GM21723 (cell line): Measurements from ENCODE around the gene ZNF574.

Experiments used
- ATAC-seq: cut with Tn5 transposase; IDR thresholded peaks from one replicate; pipeline ENCODE4 v1.9.1; 2021; ENCODE audit warnings: mild to moderate bottlenecking, moderate library complexity; ENCODE audit not compliant: unreplicated experiment

Gene ZNF574

DNA sequence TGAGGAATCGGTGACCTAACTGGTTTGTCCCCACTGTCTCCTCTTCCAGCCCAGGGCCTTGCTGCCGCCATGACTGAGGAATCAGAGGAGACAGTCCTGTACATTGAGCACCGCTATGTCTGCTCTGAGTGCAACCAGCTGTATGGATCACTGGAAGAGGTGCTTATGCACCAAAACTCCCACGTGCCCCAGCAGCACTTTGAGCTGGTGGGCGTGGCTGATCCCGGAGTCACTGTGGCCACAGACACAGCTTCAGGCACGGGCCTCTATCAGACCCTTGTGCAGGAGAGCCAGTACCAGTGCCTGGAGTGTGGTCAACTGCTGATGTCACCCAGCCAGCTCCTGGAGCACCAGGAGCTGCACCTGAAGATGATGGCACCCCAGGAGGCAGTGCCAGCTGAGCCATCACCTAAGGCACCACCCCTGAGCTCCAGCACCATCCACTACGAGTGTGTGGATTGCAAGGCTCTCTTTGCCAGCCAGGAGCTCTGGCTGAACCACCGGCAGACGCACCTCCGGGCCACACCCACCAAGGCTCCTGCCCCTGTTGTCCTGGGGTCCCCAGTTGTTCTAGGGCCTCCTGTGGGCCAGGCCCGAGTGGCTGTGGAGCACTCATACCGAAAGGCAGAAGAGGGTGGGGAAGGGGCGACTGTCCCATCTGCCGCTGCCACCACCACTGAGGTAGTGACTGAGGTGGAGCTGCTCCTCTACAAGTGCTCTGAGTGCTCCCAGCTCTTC lies 2.7 kb downstream of the ZNF574 start:
- no peak for ATAC-seq

DNA sequence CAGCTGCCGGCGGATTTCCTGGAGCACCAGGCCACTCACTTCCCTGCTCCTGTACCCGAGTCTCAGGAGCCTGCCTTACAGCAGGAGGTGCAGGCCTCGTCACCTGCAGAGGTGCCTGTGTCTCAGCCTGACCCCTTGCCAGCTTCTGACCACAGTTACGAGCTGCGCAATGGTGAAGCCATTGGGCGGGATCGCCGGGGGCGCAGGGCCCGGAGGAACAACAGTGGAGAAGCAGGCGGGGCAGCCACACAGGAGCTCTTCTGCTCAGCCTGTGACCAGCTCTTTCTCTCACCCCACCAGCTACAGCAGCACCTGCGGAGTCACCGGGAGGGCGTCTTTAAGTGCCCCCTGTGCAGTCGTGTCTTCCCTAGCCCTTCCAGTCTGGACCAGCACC lies 3.3 kb downstream of the ZNF574 start:
- ATAC-seq, result no peak

DNA sequence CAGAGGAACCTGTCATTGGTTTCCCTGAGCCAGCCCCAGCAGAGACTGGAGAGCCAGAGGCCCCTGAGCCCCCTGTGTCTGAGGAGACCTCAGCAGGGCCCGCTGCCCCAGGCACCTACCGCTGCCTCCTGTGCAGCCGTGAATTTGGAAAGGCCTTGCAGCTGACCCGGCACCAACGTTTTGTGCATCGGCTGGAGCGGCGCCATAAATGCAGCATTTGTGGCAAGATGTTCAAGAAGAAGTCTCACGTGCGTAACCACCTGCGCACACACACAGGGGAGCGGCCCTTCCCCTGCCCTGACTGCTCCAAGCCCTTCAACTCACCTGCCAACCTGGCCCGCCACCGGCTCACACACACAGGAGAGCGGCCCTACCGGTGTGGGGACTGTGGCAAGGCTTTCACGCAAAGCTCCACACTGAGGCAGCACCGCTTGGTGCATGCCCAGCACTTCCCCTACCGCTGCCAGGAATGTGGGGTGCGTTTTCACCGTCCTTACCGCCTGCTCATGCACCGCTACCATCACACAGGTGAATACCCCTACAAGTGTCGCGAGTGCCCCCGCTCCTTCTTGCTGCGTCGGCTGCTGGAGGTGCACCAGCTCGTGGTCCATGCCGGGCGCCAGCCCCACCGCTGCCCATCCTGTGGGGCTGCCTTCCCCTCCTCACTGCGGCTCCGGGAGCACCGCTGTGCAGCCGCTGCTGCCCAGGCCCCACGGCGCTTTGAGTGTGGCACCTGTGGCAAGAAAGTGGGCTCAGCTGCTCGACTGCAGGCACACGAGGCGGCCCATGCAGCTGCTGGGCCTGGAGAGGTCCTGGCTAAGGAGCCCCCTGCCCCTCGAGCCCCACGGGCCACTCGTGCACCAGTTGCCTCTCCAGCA lies 4.2 kb downstream of the ZNF574 start:
- ATAC-seq, result no peak

DNA sequence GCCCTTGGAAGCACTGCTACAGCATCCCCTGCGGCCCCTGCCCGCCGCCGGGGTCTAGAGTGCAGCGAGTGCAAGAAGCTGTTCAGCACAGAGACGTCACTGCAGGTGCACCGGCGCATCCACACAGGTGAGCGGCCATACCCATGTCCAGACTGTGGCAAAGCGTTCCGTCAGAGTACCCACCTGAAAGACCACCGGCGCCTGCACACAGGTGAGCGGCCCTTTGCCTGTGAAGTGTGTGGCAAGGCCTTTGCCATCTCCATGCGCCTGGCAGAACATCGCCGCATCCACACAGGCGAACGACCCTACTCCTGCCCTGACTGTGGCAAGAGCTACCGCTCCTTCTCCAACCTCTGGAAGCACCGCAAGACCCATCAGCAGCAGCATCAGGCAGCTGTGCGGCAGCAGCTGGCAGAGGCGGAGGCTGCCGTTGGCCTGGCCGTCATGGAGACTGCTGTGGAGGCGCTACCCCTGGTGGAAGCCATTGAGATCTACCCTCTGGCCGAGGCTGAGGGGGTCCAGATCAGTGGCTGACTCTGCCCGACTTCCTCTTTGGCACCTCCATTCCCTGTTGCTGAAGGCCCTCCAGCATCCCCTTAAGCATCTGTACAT lies 4.9 kb downstream of the ZNF574 start:
- no peak for ATAC-seq

DNA sequence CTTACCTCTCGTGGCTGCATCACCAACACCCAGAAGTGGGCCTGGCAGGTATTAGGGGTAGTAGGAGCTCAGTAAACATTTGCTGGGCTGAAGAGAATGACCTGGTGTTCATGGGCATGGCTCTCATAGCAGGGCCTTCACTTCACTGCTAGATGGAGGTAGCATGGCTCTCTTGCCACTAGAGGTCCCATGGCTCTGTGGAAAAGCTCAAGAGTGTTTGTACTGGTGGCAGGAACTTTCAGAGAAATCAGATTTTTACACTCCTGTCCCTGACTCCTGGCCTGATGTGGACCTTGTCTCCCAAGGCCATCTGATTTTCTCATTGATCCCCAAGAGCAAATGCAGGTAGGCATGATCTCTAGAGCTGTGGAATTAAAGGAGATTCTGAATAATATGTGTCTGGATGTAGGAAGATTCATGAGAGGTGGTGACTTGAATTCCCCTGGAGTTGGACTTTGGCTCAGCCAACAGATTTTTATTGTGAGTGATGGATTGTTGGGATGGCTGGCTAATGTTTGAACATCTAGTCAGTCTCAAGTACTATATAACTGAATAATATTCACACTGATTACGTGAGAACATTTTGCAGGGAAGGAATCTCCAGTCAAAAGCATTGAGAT lies 5.7 kb downstream of the ZNF574 start:
- no peak for ATAC-seq

DNA sequence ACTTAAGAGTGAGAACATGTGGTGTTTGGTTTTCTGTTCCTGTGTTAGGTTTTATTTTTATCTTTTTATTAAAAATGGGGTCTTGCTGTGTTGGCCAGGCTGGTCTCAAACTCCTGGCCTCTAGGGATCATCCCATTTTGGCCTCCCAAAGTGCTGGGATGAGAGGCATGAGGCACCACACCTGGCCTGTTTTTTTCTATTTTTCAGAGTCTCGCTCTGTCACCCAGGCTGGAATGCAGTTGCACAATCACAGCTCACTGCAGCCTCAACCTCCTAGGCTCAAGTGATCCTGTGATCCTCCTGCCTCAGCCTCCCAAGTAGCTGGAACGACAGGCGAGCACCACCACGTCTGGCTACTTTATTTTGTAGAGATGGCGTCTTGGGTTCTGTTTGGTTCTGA lies 7.6 kb downstream of the ZNF574 start:
- no peak for ATAC-seq

DNA sequence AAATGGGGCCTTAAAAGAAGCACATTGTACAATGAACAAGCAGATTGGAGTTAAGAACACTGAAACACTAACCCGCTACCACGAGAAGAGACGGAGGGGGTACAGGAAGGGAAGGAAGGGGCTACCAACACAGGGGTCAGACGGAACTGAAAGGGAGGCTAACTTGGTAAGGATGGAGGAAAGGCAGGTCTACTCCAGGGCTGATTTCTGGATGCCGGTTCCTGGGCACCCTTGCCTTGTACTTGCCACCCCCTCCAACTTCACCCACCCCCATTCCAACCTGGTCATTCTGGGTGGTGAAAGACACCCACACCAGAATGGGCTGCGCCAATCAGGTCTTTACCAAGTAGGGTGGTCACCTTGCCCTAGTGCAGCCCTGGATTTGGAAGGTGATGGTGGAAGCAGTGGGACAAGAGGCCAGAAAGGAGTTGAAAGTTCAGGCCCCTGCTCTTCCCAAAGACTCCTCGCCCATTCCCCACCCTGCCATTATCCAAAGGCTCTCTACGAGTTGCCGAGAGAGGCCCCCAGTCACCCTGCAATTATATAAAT lies 10.3 kb downstream of the ZNF574 start:
- ATAC-seq, result no peak

DNA sequence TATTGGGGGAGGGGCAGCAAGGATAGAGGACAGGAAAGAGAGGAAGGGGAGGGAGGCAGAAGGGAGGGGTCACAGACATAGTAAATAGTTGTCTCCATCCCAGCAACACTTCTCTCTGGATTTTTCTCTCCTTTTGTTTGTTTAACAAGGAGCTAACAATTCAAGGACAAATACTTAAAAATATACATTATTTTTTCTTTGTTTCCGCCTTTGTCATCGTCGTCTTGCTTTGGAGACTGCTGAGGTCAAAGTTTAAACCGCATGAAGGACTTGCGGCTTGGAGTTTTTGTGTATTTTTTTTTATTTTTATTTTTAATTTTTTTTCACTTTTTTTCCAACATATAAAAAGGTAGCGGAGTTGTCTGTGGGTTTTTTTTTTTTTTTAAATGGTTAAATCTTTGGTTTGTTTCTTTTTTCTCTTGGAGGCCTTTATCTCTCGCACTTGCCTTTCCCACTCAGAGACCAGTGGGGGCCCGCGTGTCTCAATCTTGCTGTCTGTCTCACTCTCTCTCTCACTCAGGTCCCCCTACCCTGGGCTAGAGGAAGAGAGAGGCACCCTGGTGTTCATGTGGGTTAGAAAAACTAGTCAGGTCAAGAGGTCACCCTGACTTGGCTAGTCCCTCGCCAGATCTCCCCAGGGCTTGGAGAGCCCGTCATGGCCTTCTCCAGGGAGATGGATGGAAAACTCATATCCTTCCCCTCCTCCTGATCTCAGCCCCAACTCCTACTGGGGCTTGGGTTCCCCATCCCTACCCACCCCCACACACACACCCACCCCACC lies 11.0 kb downstream of the ZNF574 start:
- ATAC-seq, result no peak

DNA sequence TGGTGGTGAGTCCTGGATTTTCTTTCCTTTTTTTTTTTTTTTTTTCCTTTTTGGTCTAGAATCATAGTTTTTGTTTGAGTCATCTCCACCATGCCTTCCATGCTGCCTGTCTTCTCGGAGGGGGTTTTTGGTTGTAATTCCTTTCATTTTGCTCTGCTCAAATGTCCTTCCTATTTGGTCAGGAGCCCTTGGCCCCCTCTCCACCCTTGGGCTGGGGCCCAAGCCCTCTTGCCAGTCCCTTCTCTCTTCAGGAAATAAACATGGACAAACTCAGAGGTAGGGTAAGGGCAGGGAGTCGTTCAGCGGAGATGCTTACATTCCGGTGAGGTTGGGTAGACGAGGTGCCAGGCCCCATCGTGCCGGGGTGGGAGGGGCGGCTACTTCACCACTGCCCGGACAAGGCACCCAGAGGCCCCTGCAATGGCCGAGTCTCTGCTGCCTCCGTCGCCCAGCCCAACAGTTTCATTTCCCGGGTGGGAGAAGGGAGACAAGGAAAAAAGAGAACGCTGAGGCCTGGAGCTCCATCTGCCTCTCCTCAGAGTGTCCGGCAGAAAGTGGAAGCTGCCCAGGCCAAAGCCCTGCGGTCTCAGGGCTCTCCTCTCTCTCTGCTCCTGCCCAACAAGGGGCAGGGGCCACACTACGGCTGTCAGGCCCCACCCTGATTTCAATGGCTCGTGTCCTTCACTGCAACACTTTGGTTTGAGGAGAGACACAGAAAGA lies 12.7 kb downstream of the ZNF574 start:
- ATAC-seq, result no peak

DNA sequence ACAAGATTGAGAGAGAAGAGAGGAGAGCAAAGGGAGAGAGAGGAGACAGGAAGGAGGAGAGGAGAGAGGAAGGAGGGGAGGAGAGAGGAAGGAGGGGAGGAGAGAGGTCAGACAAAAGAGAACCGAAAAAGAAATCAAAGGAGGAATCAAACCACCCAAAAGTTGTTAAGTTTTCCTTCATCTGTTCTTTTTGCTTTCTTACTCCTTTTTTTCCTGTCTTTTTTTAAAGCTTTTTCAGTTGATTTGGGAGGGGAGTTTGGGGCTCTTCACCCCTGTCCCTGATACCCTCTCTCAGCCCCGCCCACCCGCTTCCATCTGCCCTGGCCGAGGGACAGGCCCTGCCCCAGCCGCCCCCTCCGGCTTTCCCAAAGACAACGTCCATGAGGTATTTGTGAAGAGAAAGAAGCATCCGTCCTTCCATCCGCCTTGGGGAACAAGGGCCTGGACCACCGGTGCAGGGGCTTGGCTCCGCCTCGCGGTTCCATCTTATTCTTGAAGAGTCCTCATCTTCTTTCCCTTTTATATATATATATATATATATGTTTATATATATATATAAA lies 13.3 kb downstream of the ZNF574 start:
- no peak for ATAC-seq

DNA sequence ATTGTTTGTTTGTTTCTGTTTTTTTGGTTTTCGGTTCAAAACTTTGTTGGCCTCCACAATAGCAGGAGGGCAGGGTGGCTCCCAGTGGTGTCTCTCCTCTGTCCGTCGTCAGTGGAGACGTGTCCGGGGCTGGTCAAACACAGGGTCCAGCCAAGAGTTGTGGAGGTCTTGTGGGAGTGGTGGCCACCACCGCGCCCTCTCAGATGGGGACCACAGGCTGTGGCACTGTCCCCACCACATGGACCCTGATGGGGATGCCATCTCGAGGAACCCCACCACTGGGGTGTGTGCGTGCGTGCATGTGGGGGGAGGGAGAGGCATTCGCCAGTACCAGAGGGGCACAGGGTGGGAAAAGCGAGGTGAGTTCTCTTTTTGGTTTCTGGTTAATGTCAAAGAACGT lies 13.8 kb downstream of the ZNF574 start:
- ATAC-seq, result no peak

DNA sequence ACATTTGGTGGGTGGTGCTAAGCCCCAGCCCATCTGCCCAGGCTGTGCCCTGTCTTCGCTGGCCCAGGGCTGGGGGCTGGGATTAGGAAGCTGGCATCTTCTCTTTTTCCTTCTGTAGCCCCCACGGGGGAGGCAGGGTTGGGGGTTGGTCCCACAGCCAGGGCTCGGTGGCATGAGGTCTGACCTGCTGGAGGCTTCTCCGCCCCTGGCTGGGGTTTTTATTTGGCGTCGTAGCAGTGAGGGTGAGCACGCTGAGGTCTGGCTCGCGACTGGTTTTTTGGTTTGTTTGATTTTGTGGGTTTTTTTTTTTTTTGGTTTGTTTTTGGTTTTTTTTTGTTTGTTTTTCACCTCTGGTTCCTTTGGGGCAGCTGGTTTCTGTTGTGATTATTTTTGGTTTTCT lies 14.7 kb downstream of the ZNF574 start:
- no peak for ATAC-seq

DNA sequence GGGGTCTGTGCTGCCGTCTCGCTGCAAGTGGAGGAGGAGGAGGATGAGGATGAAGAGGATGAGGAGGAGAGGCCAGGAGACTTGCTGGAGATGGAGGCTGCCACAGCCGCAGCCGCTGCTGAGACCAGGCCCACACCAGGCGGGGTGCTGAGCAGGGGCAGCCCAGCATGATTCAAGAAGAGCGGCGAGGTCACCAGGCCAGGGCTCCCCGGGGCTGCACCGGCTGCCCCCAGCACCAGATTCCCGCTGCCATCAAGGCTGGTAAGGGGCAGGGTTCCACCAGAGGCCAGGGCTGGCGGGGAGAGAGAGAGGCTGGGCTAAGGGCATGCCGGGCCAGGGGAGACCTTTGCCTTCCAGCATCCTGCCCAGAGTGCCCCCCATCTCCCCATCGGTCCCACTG lies 15.3 kb downstream of the ZNF574 start:
- no peak for ATAC-seq

DNA sequence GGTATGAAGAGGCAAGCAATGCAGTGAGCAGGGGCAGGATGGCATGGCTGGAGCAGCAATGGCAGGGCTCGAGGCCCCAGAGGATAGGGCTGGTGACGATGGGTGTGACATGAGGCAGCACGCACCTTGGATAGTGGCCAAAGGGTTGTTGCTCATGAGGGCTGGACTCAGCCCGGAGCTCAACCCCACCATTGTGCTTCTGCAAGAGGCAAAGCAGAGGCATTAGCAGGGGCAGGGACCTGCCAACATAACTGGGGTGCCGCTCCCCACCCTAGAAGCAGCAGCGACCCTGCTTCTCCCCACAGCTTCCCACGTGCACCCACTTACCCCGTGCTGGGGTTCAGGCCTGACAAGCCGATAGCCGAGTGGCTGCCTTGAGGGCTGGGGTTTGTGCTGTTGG lies 15.8 kb downstream of the ZNF574 start:
- no peak for ATAC-seq

DNA sequence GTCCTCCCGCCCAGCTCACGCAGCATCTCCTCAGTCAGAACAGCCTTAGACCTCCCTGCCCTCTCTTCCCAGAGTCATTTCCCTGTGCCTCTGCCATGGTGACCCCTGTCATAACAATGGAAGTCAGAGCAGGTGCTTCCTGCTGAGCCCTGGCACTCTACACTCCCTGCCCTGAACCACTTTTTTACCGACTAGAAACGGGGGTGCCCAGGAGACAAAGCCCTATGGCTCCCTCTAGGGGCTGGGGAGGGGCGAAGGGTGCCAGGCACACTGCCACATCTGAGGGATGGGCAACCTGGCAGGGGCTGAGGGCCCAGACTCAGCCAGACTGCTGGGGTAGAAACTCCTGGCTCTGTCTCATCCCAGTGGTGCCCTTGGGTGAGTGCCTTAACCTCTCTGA lies 16.4 kb downstream of the ZNF574 start:
- no peak for ATAC-seq

DNA sequence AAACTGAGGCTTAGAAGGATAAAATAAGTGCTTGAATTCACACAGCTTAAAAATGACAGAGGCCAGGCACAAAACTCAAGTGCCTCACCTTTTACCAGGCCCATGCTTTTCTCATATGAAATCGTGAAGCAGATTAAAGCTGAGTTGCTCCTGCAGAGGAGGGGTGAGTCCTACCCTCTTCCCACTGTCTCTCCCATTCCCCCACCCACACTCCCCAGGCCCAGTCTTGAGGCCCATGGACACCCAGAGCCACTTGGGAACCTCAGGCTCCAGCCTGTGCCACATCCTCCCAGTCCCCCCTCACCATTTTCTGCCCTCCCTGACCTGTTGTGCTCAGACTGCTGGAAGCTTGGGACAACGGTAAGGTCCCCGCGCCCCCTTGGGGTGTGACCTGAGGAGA lies 17.5 kb downstream of the ZNF574 start:
- no peak for ATAC-seq

DNA sequence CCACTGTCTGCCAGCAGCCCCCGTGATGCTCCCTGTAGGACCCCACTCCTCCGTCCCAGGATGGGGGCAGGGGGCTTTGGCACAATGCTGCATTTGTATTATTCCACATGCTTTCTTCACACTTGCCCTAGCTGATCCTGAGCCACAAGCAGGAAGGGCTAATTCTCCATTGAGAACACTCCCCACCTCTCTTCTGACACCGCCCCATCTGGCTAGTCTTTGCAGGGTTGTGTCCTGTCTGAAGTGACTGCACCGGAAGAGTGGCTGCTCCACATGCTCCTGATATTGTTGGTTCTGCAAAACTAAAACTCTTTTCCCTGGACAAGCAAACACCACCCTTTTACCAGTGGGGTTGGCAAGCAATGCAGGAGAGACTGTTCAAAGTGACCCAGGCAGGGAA lies 18.0 kb downstream of the ZNF574 start:
- no peak for ATAC-seq

DNA sequence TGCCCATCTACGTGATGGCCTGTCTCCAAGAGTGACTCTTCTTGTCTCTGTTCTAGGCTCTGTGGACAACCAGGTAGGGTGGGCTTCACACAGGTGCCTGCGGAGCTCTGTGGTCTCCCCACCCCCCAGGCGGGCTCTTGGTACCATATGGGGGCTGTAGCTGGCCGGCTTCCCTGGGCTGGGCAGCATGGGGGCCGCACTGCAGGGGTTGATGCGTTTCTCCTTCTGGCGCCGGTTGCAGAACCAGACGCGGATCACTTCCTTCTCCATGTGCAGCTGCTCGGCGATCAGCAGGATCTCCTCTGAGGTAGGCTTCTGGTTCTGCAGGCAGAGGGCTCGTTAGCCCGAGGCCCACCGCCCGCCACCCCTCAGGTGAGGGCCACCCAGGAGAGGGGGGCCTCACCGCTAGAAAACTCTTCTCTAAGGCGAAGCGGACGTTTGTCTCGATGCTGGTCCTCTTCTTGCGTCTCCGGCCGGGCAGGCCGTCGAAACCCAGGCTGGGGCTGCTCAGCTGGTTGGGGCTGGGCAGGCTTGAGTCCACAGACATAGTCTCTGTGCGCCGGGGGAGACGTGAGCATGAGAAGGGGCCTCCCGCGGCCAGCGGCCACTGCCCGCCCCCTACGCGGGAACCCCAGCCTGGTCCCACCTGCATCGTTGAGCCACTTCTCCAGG lies 19.3 kb downstream of the ZNF574 start:
- no peak for ATAC-seq

DNA sequence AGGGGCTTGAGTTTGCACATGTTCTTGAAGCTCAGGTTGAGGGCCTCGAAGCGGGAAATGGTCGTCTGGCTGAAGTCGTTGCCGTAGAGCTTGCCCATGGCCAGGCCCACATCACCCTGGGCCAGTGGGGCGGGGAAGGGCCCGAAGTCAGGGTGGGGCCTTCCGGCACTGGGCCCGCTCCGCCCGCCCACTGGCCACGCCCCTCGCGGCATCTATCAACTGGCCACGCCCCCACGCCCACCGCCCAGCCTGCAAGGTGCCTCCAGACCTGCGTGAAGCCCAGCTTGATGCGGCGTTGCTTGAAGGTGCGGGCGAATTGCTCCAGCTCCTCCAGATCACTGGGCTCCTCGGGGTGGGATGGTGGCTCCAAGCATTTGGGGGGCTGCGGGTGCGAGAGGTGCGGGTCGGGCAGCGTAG lies 19.9 kb downstream of the ZNF574 start:
- no peak for ATAC-seq
